ENCODE data around the gene ADAM11. TPM values are rescaled to one million over a fixed set of nuclear protein-coding genes. Genes with fewer than 3 reads are reported as not detected.

Gene ADAM11
- total and polyA plus RNA-seq, 2 of the 13 experiments (the other 11 are each of a cell fraction or from before 2014, with no cell fraction given) = 0.38 to 0.91 TPM

- TF ChIP-seq ZNF749 (CRISPR knock-in tag; IDR thresholded peaks at IDR 0.05; ENCODE audit: borderline replicate concordance) = no peak
- TF ChIP-seq ZBTB37 (CRISPR knock-in tag; IDR thresholded peaks at IDR 0.05) = no peak; the same call in 1 of the 2 replicates
- TF ChIP-seq ZFY (CRISPR knock-in tag; IDR thresholded peaks at IDR 0.05) = peak; percentile 28; the same call in 1 of the 2 replicates
- no peak for TF ChIP-seq ZNF280D (CRISPR knock-in tag; IDR thresholded peaks at IDR 0.05)
- 0 out of 2 replicates have a peak, but pooled peaks have one; percentile 1 for TF ChIP-seq TAF1 (CRISPR knock-in tag; IDR thresholded peaks at IDR 0.05)
- no peak for TF ChIP-seq ZNF570 (CRISPR knock-in tag; IDR thresholded peaks at IDR 0.05; ENCODE audit: borderline replicate concordance)
- no peak for TF ChIP-seq ZBTB34 (CRISPR knock-in tag; IDR thresholded peaks at IDR 0.05)
- no peak for TF ChIP-seq THAP8 (CRISPR knock-in tag; IDR thresholded peaks at IDR 0.05; ENCODE audit: borderline replicate concordance)
- no peak for TF ChIP-seq DMTF1 (CRISPR knock-in tag; IDR thresholded peaks at IDR 0.05)
- no peak for TF ChIP-seq ZNF83 (CRISPR knock-in tag; IDR thresholded peaks at IDR 0.05; ENCODE audit: borderline replicate concordance)
- no peak for TF ChIP-seq MNT (IDR thresholded peaks at IDR 0.05)
- TF ChIP-seq RCOR2 (CRISPR knock-in tag; IDR thresholded peaks at IDR 0.05) = 0 out of 2 replicates have a peak, but pooled peaks have one; percentile 13
- TF ChIP-seq PHF21A (CRISPR knock-in tag; IDR thresholded peaks at IDR 0.05) = no peak
- TF ChIP-seq ZNF75D (CRISPR knock-in tag; IDR thresholded peaks at IDR 0.05; ENCODE audit: borderline replicate concordance) = no peak
- no peak for TF ChIP-seq ZBTB21 (CRISPR knock-in tag; IDR thresholded peaks at IDR 0.05)
Measured at GRCh38 chr17:44775838-44776621, 17.2 kb downstream of the ADAM11 start (continued).
